Central memory CD8-positive, alpha-beta T cell (primary cell): ENCODE results near the gene AP5Z1.

ENCODE experiments used
- ATAC-seq: fragments of 150-1000 bp; cut with Tn5 transposase; replicated peaks from 2 replicates; pipeline ENCODE4 v1.10.0; 2022; ENCODE audit warnings: mild to moderate bottlenecking, moderate FRiP score, moderate number of reproducible peaks; ENCODE audit not compliant: poor library complexity, severe bottlenecking; ENCODE audit errors: extremely low read depth
- DNase-seq, 2 donors: peaks; one replicate each; pipeline ENCODE4 v3.0.0; 2021; ENCODE audit warnings: low spot score in 2 of 2
- H3K27ac Mint-ChIP-seq: one replicate; pipeline ENCODE4 v1.8.0; 2022; ENCODE audit warnings: low read depth, mild to moderate bottlenecking, moderate library complexity, mixed read lengths
- H3K27me3 Mint-ChIP-seq: one replicate; pipeline ENCODE4 v1.8.0; 2022; ENCODE audit warnings: mixed read lengths
- H3K36me3 Mint-ChIP-seq: one replicate; pipeline ENCODE4 v1.8.0; 2022; ENCODE audit warnings: mild to moderate bottlenecking, moderate library complexity, mixed read lengths; ENCODE audit not compliant: insufficient read depth
- H3K4me1 Mint-ChIP-seq: one replicate; pipeline ENCODE4 v1.8.0; 2022; ENCODE audit warnings: mixed read lengths
- H3K4me3 Mint-ChIP-seq: one replicate; pipeline ENCODE4 v1.8.0; 2022; ENCODE audit warnings: mild to moderate bottlenecking, moderate library complexity, mixed read lengths
- H3K9me3 Mint-ChIP-seq: one replicate; pipeline ENCODE4 v1.8.0; 2022; ENCODE audit warnings: mixed read lengths

AP5Z1 gene

GRCh38 chr7:4763794-4764185 lies 11.6 kb upstream of the AP5Z1 start:
- ATAC-seq (no peak), DNase-seq (no peak)
- H3K27ac Mint-ChIP-seq, result no peak overlapping the region
- H3K27me3 Mint-ChIP-seq, result no peaks in the 10 kb centered on the region
- no peaks in the 10 kb centered on the region for H3K4me1 Mint-ChIP-seq
- no peak overlapping the region for H3K4me3 Mint-ChIP-seq
- no peaks in the 10 kb centered on the region for H3K9me3 Mint-ChIP-seq
- H3K36me3 Mint-ChIP-seq, result peaks cover 20% of the 10 kb centered on the region

- H3K4me3 Mint-ChIP-seq, result no peak overlapping the region
- ATAC-seq (no peak), DNase-seq (no peak)
- no peaks in the 10 kb centered on the region for H3K9me3 Mint-ChIP-seq
- peaks cover 18% of the 10 kb centered on the region for H3K36me3 Mint-ChIP-seq
- no peaks in the 10 kb centered on the region for H3K27me3 Mint-ChIP-seq
- H3K27ac Mint-ChIP-seq, result peak overlapping the region; percentile 55
- H3K4me1 Mint-ChIP-seq, result no peaks in the 10 kb centered on the region
These were observed 10.9 kb upstream of the AP5Z1 start for GRCh38 chr7:4764402-4765007.

GRCh38 chr7:4765776-4766490 lies 9.5 kb upstream of the AP5Z1 start:
- H3K27me3 Mint-ChIP-seq, result no peaks in the 10 kb centered on the region
- DNase-seq (no peak), ATAC-seq (no peak)
- no peak overlapping the region for H3K27ac Mint-ChIP-seq
- no peak overlapping the region for H3K4me3 Mint-ChIP-seq
- peaks cover 5% of the 10 kb centered on the region for H3K4me1 Mint-ChIP-seq
- H3K9me3 Mint-ChIP-seq, result no peaks in the 10 kb centered on the region
- H3K36me3 Mint-ChIP-seq, result peaks cover 13% of the 10 kb centered on the region

DNA sequence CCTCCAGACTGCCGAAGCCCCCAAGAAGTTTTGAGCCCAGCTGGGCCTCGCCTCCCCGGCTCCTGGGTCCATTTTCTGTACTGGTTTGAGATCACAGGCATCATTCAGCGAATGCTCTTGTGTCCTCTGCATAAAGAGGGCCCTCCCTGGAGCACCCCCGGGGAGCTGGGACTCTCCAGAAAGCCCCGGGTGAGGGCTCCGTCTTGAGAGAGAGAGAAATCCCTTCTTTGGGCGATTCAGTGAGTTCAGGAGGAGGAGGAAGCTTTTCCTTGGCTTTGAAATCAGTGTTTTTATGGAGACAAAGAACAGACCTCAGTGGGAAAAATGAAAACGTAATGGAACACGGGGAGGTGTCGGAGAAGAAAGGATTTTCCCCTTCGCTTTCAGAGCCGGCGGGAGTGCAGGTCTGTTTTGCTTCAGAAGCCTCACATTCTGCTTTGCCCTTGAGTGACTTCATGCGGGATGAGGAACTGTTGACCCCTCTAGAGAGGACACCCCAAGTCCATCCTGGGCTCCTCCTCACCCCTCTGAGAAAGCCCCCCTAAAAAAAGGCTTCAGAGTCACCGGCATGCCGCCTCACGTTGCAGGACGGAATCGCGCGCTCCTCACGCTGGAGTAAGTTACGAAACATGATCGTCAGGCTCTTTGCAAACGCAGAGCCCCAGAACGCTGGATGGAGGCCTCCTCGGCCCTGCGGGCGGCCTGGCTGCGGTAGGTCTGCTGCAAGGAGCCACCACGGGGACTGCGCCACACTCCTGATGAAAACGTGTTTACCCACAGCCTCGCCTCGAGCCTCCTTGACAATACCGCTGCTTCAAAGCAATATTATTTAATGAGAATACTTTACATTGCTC lies 8.5 kb upstream of the AP5Z1 start:
- DNase-seq (no peak), ATAC-seq (no peak)
- Mint-ChIP-seq H3K27me3 (no peaks in the 10 kb centered on the region), H3K4me3 (no peak overlapping the region), H3K9me3 (no peaks in the 10 kb centered on the region), H3K27ac (no peak overlapping the region), H3K36me3 (peaks cover 11% of the 10 kb centered on the region), H3K4me1 (peaks cover 5% of the 10 kb centered on the region)

- Mint-ChIP-seq H3K4me1 (peaks cover 5% of the 10 kb centered on the region), H3K9me3 (no peaks in the 10 kb centered on the region), H3K4me3 (no peak overlapping the region), H3K27ac (no peak overlapping the region), H3K27me3 (no peaks in the 10 kb centered on the region), H3K36me3 (peaks cover 11% of the 10 kb centered on the region)
- DNase-seq (no peak), ATAC-seq (no peak)
These were observed 6.5 kb upstream of the AP5Z1 start for GRCh38 chr7:4768597-4769569.

DNA sequence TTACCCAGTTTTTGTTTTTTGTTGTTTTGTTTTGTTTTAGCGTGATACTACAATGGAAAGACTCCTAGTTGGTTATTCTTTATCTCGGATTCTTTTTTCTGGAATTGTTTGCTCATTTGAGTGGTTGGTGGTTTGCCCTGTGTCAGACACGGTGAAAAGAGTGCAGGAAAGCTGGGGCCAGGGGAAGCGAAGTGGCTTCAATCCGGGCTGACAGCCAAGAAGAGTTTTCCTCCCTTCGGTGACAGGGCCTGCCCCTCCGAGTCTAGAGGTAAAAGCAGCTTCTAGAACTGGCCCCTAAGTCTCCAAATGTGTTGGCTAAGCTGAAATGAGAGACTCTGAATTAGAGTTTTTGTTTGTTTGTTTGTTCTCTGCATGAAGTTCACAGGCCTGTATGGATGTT lies 5.7 kb upstream of the AP5Z1 start:
- peaks cover 6% of the 10 kb centered on the region for H3K36me3 Mint-ChIP-seq
- H3K4me3 Mint-ChIP-seq, result no peak overlapping the region
- no peak for ATAC-seq
- no peaks in the 10 kb centered on the region for H3K9me3 Mint-ChIP-seq
- H3K27ac Mint-ChIP-seq, result no peak overlapping the region
- no peak for DNase-seq
- H3K4me1 Mint-ChIP-seq, result peaks cover 13% of the 10 kb centered on the region
- H3K27me3 Mint-ChIP-seq, result no peaks in the 10 kb centered on the region

GRCh38 chr7:4770886-4771285 lies 4.5 kb upstream of the AP5Z1 start:
- Mint-ChIP-seq H3K9me3 (no peaks in the 10 kb centered on the region), H3K4me1 (peaks cover 22% of the 10 kb centered on the region), H3K27me3 (no peaks in the 10 kb centered on the region), H3K4me3 (no peak overlapping the region), H3K27ac (peak overlapping the region; percentile 69), H3K36me3 (peaks cover 14% of the 10 kb centered on the region)
- ATAC-seq, result no peak
- no peak for DNase-seq

DNA sequence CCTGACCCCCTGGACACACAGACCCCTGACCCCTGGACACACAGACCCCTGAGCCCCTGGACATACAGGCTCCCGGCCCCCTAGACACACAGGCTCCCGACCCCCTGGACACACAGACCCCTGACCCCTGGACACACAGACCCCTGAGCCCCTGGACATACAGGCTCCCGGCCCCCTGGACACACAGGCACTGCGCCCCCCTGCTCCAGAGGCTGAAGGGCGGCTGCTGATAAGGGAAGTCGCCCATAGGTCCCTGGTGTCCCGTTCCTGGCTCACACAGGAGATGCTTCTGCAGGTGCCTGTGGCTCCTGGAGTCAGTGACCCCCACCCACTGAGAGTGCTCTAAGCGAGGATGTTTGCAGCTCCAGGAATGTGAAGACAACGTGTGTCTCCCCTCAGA lies 3.7 kb upstream of the AP5Z1 start:
- no peak overlapping the region for H3K27ac Mint-ChIP-seq
- DNase-seq (no peak), ATAC-seq (no peak)
- no peaks in the 10 kb centered on the region for H3K27me3 Mint-ChIP-seq
- H3K36me3 Mint-ChIP-seq, result peaks cover 16% of the 10 kb centered on the region
- H3K4me3 Mint-ChIP-seq, result no peak overlapping the region
- H3K4me1 Mint-ChIP-seq, result peaks cover 29% of the 10 kb centered on the region
- H3K9me3 Mint-ChIP-seq, result no peaks in the 10 kb centered on the region

- no peak for DNase-seq
- Mint-ChIP-seq H3K27me3 (no peaks in the 10 kb centered on the region), H3K36me3 (peaks cover 16% of the 10 kb centered on the region), H3K4me1 (peaks cover 33% of the 10 kb centered on the region), H3K9me3 (no peaks in the 10 kb centered on the region), H3K4me3 (no peak overlapping the region), H3K27ac (no peak overlapping the region)
- ATAC-seq, result no peak
These were observed 3.1 kb upstream of the AP5Z1 start for GRCh38 chr7:4772306-4772705.

GRCh38 chr7:4774007-4774406 lies 1.4 kb upstream of the AP5Z1 start:
- Mint-ChIP-seq H3K27ac (peak overlapping the region; percentile 99), H3K9me3 (no peaks in the 10 kb centered on the region), H3K4me1 (peaks cover 43% of the 10 kb centered on the region), H3K27me3 (no peaks in the 10 kb centered on the region), H3K36me3 (peaks cover 18% of the 10 kb centered on the region), H3K4me3 (peak overlapping the region; percentile 99)
- DNase-seq (no peak), ATAC-seq (no peak)

- ATAC-seq (peak; percentile 12), DNase-seq (no peak)
- Mint-ChIP-seq H3K27ac (peak overlapping the region; percentile 99), H3K36me3 (peaks cover 18% of the 10 kb centered on the region), H3K9me3 (no peaks in the 10 kb centered on the region), H3K4me3 (peak overlapping the region; percentile 99), H3K27me3 (no peaks in the 10 kb centered on the region), H3K4me1 (peaks cover 43% of the 10 kb centered on the region)
These were observed 669 bp upstream of the AP5Z1 start for GRCh38 chr7:4774658-4775249.
